ENCODE measurements around the gene MLF2.

The MLF2 gene

DNA sequence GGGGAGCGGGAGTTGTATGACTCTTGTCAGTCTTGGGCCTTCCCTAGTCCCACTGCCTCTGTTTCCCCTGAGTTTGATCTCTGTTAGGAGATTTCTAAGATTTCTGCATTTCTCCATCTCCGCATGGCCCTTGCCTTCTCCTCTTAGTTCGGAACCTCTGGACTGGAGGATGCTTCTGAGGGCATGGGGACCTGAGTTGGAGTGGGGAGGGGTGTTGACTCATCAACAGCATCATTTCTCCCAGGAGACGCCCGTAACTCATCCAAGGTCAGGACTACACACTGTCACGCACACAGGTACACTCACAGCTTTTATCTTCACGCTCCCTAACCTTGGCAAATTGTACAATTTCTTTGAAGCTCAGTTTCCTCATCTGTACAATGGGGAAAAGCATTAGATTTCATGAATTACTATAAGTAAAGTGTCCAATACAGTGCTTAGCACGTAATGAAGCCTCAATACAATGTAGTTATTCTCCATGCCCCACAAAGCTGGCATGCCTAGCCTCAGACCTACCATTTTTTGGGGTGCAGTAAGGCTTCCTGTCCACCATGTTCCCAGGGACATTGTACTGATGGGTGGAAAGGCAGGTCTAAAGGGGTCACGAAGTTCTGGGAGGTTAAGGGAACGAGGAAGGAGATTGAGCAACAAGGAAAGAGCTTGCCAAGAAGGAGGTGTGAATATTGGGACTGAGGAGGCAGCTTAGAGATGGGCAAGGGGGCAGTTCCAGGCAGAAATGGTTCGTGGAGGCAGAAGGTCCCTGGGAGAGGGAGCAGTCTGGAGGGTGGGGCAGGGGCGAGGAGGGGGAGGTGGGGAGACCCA is 18.8 kb upstream of the MLF2 start:
- Mint-ChIP-seq H3K4me1 (peaks cover 92% of the 10 kb centered on the region), H3K9me3 (no peaks in the 10 kb centered on the region), H3K27me3 (peaks cover 38% of the 10 kb centered on the region), H3K4me3 (peak overlapping the region; percentile 87 to 92), H3K27ac (peak overlapping the region; percentile 35 to 90)
- no peak for ATAC-seq
- no peak for DNase-seq

GRCh38 chr12:6771091-6771495 is 18.2 kb upstream of the MLF2 start:
- Mint-ChIP-seq H3K27me3 (peaks cover 38% of the 10 kb centered on the region), H3K4me3 (peak overlapping the region; percentile 87 to 92), H3K9me3 (no peaks in the 10 kb centered on the region), H3K27ac (no peak overlapping the region), H3K4me1 (peaks cover 86% of the 10 kb centered on the region)
- ATAC-seq (no peak), DNase-seq (no peak)

- Mint-ChIP-seq H3K27ac (peak overlapping the region in 1 of 2 donors; percentile 83), H3K4me1 (peaks cover 83% of the 10 kb centered on the region), H3K27me3 (peaks cover 41% of the 10 kb centered on the region), H3K9me3 (no peaks in the 10 kb centered on the region), H3K4me3 (peak overlapping the region; percentile 27 to 35)
- ATAC-seq: no peak
- no peak for DNase-seq
These were observed 17.7 kb upstream of the MLF2 start for GRCh38 chr12:6770600-6770999.

DNA sequence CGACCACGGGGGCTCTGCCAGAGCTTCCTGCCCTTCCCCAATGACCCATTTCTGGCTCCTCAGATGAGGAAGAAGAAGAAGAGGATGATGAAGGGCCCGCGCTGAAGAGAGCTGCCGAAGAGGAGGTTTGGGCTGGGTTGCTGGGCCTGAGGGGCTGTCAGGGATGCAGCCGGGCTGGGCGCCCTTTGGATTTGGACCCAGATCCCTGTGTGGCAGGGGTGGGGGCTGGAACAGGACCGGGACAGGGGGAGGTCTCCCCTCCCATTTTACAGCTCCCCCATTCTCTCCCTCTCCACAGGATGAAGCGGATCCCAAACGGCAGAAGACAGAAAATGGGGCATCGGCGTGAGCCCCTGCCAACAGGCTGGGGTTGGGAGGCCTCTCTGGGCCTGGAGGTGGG is 17.2 kb upstream of the MLF2 start:
- ATAC-seq: no peak
- no peak overlapping the region for H3K27ac Mint-ChIP-seq
- peaks cover 46% of the 10 kb centered on the region for H3K27me3 Mint-ChIP-seq
- no peak for DNase-seq
- H3K4me3 Mint-ChIP-seq: no peak overlapping the region
- no peaks in the 10 kb centered on the region for H3K9me3 Mint-ChIP-seq
- peaks cover 83% of the 10 kb centered on the region for H3K4me1 Mint-ChIP-seq

GRCh38 chr12:6769666-6770065 is 16.7 kb upstream of the MLF2 start:
- H3K27me3 Mint-ChIP-seq: peaks cover 50% of the 10 kb centered on the region
- H3K9me3 Mint-ChIP-seq: no peaks in the 10 kb centered on the region
- DNase-seq (no peak), ATAC-seq (no peak)
- no peak overlapping the region for H3K27ac Mint-ChIP-seq
- no peak overlapping the region for H3K4me3 Mint-ChIP-seq
- H3K4me1 Mint-ChIP-seq: peaks cover 83% of the 10 kb centered on the region

GRCh38 chr12:6768990-6769389 is 16.0 kb upstream of the MLF2 start:
- DNase-seq (no peak), ATAC-seq (no peak)
- H3K9me3 Mint-ChIP-seq: no peaks in the 10 kb centered on the region
- no peak overlapping the region for H3K27ac Mint-ChIP-seq
- H3K4me3 Mint-ChIP-seq: peak overlapping the region; percentile 6 to 89
- H3K27me3 Mint-ChIP-seq: peaks cover 57% of the 10 kb centered on the region
- H3K4me1 Mint-ChIP-seq: peaks cover 83% of the 10 kb centered on the region

GRCh38 chr12:6768437-6768914 is 15.5 kb upstream of the MLF2 start:
- Mint-ChIP-seq H3K9me3 (no peaks in the 10 kb centered on the region), H3K4me1 (peaks cover 84% of the 10 kb centered on the region), H3K27me3 (peaks cover 60% of the 10 kb centered on the region), H3K27ac (peak overlapping the region in 1 of 2 donors; percentile 29), H3K4me3 (peak overlapping the region; percentile 89)
- DNase-seq (no peak), ATAC-seq (no peak)

DNA sequence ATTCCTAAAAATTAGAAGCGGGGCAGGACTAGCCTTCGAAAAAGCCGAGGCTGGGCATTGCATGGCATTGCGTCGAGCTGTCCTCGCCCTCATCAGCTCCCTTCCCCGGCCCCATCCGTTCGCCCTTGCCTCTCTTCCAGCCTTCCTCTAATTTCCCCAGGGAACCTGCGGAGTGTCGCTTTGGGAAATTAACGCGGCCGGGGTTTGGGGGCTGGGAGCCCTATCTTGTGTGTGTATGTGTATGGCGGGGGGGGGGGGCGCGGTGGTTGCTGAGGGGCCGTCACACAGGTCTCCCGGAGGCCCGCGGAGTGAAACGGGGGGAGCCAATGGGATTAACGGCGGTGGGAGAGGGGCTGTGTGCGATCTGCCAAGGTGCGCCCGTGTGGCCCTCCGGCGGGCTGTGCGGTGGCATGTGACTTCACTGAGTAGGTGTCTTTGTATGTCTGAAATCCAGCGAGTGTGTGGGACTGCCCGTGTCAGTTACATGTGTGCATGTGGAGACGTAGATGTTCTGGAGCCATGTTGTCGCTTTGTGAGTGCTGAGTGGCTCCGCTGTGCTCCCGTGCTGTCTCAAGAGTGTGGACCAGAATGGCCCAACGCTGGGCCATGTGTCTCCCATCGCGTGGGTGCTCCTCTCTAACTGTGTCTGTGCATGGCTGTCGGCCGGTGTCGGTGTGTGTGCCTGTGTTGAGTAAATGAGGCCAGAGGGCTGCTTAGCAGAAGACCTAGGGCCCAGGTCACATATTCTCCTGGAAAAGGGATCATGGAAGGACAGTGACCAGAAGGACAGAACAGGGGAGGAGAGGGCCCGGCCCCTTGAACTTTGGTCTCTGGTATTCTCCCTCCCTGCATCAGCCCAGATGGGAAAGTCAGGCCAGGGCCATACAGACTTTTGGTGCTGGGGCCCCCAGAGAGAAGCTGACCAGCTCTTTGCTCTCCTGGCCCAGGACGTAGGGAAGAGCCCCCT is 14.7 kb upstream of the MLF2 start:
- Mint-ChIP-seq H3K27ac (peak overlapping the region; percentile 95 to 97), H3K4me1 (peaks cover 75% of the 10 kb centered on the region), H3K4me3 (peak overlapping the region; percentile 89), H3K9me3 (no peaks in the 10 kb centered on the region), H3K27me3 (peaks cover 67% of the 10 kb centered on the region)
- ATAC-seq (peak; percentile 1), DNase-seq (no peak)

GRCh38 chr12:6766651-6767349 is 13.9 kb upstream of the MLF2 start:
- Mint-ChIP-seq H3K9me3 (no peaks in the 10 kb centered on the region), H3K4me3 (peak overlapping the region; percentile 89), H3K4me1 (peaks cover 70% of the 10 kb centered on the region), H3K27ac (peak overlapping the region; percentile 95 to 97), H3K27me3 (peaks cover 75% of the 10 kb centered on the region)
- DNase-seq: peak; percentile 56 to 63
- ATAC-seq: peak; percentile 70

GRCh38 chr12:6765634-6766581 is 13.0 kb upstream of the MLF2 start, which contains the start of gene PTMS:
Gene PTMS (plus strand): TSS chr12:6766363. CDS start chr12:6766706, 343 bp downstream.
- Mint-ChIP-seq H3K27ac (peak within 1 kb of the TSS; percentile 95 to 97), H3K9me3 (no peaks in the 10 kb centered on the region), H3K4me1 (peaks cover 61% of the 10 kb centered on the region), H3K27me3 (peaks cover 78% of the 10 kb centered on the region), H3K4me3 (peak within 1 kb of the TSS; percentile 89)
- peak in 1 of 2 donors; percentile 38 for DNase-seq
- peak; percentile 8 for ATAC-seq

GRCh38 chr12:6765048-6765633 is 12.2 kb upstream of the MLF2 start:
- Mint-ChIP-seq H3K4me3 (peak overlapping the region; percentile 60 to 80), H3K27ac (no peak overlapping the region), H3K4me1 (peaks cover 53% of the 10 kb centered on the region), H3K27me3 (peaks cover 71% of the 10 kb centered on the region), H3K9me3 (no peaks in the 10 kb centered on the region)
- ATAC-seq (no peak), DNase-seq (no peak)

- ATAC-seq (peak; percentile 82), DNase-seq (peak; percentile 65 to 72)
- H3K4me3 Mint-ChIP-seq: peak overlapping the region; percentile 39 to 53
- no peaks in the 10 kb centered on the region for H3K9me3 Mint-ChIP-seq
- peaks cover 69% of the 10 kb centered on the region for H3K27me3 Mint-ChIP-seq
- peaks cover 44% of the 10 kb centered on the region for H3K4me1 Mint-ChIP-seq
- H3K27ac Mint-ChIP-seq: no peak overlapping the region
These were observed 11.3 kb upstream of the MLF2 start for GRCh38 chr12:6764011-6764828.

GRCh38 chr12:6763380-6763779 is 10.4 kb upstream of the MLF2 start:
- Mint-ChIP-seq H3K9me3 (no peaks in the 10 kb centered on the region), H3K4me1 (peaks cover 41% of the 10 kb centered on the region), H3K4me3 (no peak overlapping the region), H3K27me3 (peaks cover 61% of the 10 kb centered on the region), H3K27ac (no peak overlapping the region)
- no peak for ATAC-seq
- DNase-seq: no peak

Measured in stimulated activated naive CD8-positive, alpha-beta T cell treated with anti-CD3 and anti-CD28 coated beads, Interleukin-15, amount 100 ng/mL, for 72 hours (primary cell).